ENCODE results near the gene IGSF21.

DNA sequence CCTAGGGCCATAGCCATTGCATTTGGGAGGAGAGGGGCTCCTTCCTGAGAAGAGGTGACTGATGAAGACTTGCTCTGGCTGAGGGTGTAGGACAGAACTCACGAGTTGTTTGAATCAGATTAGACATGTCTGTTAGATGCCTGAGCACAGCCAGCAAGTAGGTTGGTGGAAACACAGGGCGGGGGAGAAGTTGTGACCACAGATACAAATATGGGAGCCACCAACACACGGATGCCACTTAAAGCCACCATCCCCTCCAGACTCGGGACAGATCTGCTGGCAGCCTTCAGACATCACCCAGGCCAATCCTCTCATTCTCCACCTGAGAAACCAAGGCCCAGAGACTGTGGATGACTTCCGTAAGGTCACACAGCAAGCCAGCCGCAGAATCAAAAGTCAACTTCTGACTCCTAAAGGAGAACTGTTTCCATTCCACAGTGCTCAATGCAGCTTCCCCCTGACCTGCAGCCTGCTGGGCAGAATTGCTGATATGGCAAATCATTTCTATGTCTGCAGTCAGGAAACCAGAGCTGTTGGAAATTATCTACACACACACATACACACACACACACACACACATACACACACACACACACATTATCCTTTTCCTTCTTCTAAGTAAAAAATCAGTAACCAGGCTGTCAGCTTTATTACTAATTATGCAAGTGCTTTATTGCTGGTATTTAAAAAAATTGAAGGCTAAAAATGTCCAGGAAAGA is 196.7 kb downstream of the IGSF21 start:
- TF ChIP-seq CTCF (IDR thresholded peaks at IDR 0.05) = no peak
- no peak for TF ChIP-seq POLR2A (IDR thresholded peaks at IDR 0.05)
- no peak for TF ChIP-seq EP300 (IDR thresholded peaks at IDR 0.05)

Data from gastroesophageal sphincter (tissue), 3 donors.